ENCODE measurements around the gene ZNF846.
"Not testable (repeated sequence)": the region's sequence is repeated elsewhere in the genome, so short reads cannot be mapped to it uniquely, and the experiment has no call there.

ZNF846 gene

DNA sequence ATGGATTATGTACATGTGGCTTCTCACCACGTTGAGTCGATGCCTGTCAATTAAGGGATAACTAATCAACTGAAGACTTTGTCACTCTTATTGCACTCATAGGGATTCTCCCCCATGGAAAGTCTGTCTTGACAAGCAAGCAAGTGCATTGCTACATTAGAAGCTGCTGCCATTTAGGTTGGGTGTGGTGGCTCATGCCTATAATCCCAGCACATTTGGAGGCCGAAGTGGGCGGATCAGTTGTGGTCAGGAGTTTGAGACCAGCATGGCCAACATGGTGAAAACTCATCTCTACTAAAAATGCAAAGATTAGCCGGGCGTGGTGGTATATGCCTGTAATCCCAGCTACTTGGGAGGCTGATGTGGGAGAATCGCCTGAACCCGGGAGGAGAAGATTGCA lies 18.3 kb upstream of the ZNF846 start:
- Histone ChIP-seq H3K9ac (peak overlapping the region in 5 of 11 experiments; percentile 81 to 91 (median 84); a peak in 5 of 22 replicates), H3K9me3 (replicated peaks in 1 of 11) (peaks cover 0 to 10% (median 0%) of the 10 kb centered on the region in 11 experiments; a peak in 1 of 22 replicates), H3K4me1 (peaks cover 26 to 46% (median 37%) of the 10 kb centered on the region in 10 experiments), H3K36me3 (peaks cover 0 to 7% (median 0%) of the 10 kb centered on the region in 11 experiments; a peak in 3 of 22 replicates), H3K4me2 (peak overlapping the region; percentile 54 to 84 (median 75)), H3K27me3 (no peaks in the 10 kb centered on the region), H4K20me1 (no peaks in the 10 kb centered on the region), H3K27ac (peak overlapping the region in 8 of 11 experiments; percentile 85 to 95 (median 87); a peak in 13 of 22 replicates), H3K4me3 (peak overlapping the region in 5 of 10 experiments; percentile 71 to 79 (median 74); a peak in 9 of 20 replicates)
- no peak for TF ChIP-seq Cebpa-rat (IDR thresholded peaks at IDR 0.05)

DNA sequence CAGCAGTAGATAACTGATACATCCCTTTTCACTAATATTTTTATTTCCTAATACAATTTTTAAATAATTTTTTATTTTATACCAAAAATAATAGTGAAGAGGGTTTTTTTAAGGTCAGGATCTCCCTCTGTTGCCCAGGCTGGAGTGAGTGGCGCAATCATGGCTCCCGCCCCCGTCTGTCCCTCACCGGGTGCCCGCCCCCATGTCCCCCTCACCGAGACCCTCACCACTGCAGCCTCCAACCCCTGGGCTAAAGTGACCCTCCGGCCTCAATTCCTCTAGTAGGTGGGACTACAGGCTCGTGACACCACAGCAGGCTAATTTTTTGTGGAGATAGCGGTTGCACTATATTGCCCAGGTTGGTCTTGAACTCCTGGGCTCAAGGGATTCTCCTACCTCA lies 17.8 kb upstream of the ZNF846 start:
- H3K4me2 ChIP-seq = peak overlapping the region; percentile 54 to 84 (median 75)
- peak overlapping the region; percentile 75 to 95 (median 86); a peak in 19 of 22 replicates for H3K27ac ChIP-seq
- H3K4me1 ChIP-seq = peaks cover 25 to 45% (median 36%) of the 10 kb centered on the region in 10 experiments
- peaks cover 0 to 12% (median 0%) of the 10 kb centered on the region in 11 experiments; a peak in 1 of 22 replicates for H3K9me3 ChIP-seq (replicated peaks in 1 of 11)
- H3K27me3 ChIP-seq = no peaks in the 10 kb centered on the region
- peaks cover 0 to 10% (median 0%) of the 10 kb centered on the region in 11 experiments; a peak in 3 of 22 replicates for H3K36me3 ChIP-seq
- no peak for TF ChIP-seq Cebpa-rat (IDR thresholded peaks at IDR 0.05)
- no peaks in the 10 kb centered on the region for H4K20me1 ChIP-seq
- H3K4me3 ChIP-seq = peak overlapping the region; percentile 63 to 79 (median 74)
- H3K9ac ChIP-seq = peak overlapping the region; percentile 81 to 91 (median 85); a peak in 20 of 22 replicates

DNA sequence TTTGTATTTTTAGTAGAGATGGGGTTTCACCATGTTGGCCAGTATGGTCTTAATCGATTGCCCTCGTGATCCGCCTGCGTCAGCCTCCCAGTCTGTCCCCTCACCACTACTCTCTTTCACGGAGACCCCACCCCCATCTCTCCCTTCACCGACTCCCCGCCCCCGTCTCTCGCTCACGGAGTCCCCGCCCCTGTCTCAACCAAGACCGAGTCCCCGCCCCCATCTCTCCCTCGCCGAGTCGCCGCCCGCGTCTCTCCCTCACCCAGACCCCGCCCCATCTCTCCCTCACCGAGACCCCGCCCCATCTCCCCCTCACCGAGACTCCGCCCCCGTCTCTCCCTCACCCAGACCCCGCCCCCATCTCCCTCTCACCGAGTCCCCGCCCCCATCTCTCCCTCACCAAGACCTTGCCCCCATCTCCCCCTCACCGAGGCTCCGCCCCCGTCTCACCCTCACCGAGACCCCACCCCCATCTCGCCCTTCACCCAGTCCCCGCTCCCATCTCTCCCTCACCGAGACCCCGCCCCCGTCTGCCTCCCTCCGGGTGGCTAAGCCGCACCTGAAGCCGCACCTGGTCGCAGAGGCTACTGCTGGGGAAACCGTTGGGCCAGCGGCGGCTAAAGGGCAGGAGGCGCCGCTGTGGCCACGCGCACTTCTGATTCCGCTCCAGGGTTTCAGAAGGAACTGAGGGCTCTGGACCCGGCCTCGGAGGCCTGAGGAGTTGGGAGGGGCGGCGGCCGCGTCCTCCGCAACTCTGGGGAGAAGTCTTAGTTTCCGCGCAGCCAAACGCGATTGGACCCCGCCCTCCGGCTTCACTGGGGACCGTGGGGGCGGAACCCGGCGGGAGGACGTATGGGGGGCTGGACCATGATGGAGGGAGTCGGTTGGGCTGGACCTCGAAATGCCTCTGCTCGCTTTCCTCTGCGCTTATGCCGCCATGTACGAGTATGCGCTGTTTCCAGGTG lies 17.1 kb upstream of the ZNF846 start:
- Histone ChIP-seq H4K20me1 (no peaks in the 10 kb centered on the region), H3K4me1 (peaks cover 20 to 39% (median 30%) of the 10 kb centered on the region in 10 experiments), H3K4me2 (peak overlapping the region; percentile 75 to 90 (median 82)), H3K27me3 (no peaks in the 10 kb centered on the region), H3K9ac (peak overlapping the region; percentile 81 to 91 (median 85)), H3K4me3 (peak overlapping the region; percentile 63 to 79 (median 74)), H3K27ac (peak overlapping the region; percentile 75 to 95 (median 86)), H3K9me3 (replicated peaks in 1 of 11) (peaks cover 0 to 12% (median 0%) of the 10 kb centered on the region in 11 experiments; a peak in 1 of 22 replicates), H3K36me3 (peaks cover 0 to 16% (median 0%) of the 10 kb centered on the region in 11 experiments; a peak in 4 of 22 replicates)
- TF ChIP-seq Cebpa-rat (IDR thresholded peaks at IDR 0.05) = no peak

DNA sequence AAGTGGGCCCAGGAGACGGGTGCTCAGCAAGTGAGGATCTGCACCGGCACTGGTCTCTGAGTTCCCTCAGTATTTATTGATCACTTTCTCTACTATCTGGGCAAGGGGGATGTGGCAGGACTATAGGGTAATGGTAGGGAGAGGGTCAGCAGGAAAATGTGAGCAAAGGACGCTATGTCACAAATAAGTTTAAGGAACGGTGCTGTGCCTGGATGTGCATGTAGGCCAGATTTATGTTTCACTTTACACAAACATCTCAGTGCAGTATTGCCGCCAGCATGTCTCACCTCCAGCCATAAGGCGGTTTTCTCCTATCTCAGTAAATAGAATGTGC lies 15.6 kb upstream of the ZNF846 start:
- H3K9me3 ChIP-seq (replicated peaks in 1 of 11) = peaks cover 2 to 18% (median 7%) of the 10 kb centered on the region in 11 experiments; a peak in 13 of 22 replicates
- peak overlapping the region in 1 of 10 experiments; percentile 68; a peak in 3 of 20 replicates for H3K4me3 ChIP-seq
- H4K20me1 ChIP-seq, H3K27me3 ChIP-seq: not testable (repeated sequence)
- H3K9ac ChIP-seq = peak overlapping the region in 9 of 11 experiments; percentile 71 to 81 (median 79); a peak in 10 of 22 replicates
- H3K36me3 ChIP-seq = peaks cover 0 to 24% (median 0%) of the 10 kb centered on the region in 11 experiments; a peak in 5 of 22 replicates
- peaks cover 20 to 38% (median 29%) of the 10 kb centered on the region in 10 experiments for H3K4me1 ChIP-seq
- H3K27ac ChIP-seq = peak overlapping the region in 6 of 11 experiments; percentile 63 to 80 (median 71); a peak in 3 of 22 replicates
- H3K4me2 ChIP-seq = peak overlapping the region; percentile 55 to 90 (median 82)

DNA sequence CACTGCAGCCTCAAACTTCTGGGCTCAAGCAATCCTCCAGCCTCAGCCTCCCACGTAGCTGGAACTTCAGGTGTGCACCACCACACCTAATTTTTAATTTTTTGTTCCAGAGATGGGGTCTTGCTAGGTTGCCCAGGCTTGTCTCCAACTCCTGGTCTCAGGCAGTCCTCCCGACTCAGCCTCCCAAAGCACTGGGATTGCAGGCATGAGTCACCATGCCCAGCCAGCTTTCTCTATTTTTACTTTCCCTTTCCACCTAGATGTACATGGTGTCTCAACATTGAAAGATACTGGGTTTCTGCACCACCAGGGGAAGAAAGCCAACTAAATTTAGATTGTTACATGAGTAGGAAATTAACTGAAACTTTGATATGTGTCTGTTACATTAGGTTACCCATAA lies 13.8 kb upstream of the ZNF846 start:
- H3K4me1 ChIP-seq = peaks cover 20 to 38% (median 29%) of the 10 kb centered on the region in 10 experiments
- H3K9ac ChIP-seq = no peak overlapping the region
- no peak overlapping the region for H3K4me3 ChIP-seq
- TF ChIP-seq Cebpa-rat (IDR thresholded peaks at IDR 0.05) = no peak
- no peaks in the 10 kb centered on the region for H3K27me3 ChIP-seq
- peaks cover 0 to 41% (median 0%) of the 10 kb centered on the region in 11 experiments; a peak in 7 of 22 replicates for H3K36me3 ChIP-seq
- H3K27ac ChIP-seq = no peak overlapping the region
- H3K9me3 ChIP-seq (replicated peaks in 1 of 11) = peaks cover 20 to 36% (median 23%) of the 10 kb centered on the region in 11 experiments
- no peaks in the 10 kb centered on the region for H4K20me1 ChIP-seq
- peak overlapping the region in 8 of 11 experiments; percentile 0 to 43 (median 13); a peak in 8 of 22 replicates for H3K4me2 ChIP-seq

DNA sequence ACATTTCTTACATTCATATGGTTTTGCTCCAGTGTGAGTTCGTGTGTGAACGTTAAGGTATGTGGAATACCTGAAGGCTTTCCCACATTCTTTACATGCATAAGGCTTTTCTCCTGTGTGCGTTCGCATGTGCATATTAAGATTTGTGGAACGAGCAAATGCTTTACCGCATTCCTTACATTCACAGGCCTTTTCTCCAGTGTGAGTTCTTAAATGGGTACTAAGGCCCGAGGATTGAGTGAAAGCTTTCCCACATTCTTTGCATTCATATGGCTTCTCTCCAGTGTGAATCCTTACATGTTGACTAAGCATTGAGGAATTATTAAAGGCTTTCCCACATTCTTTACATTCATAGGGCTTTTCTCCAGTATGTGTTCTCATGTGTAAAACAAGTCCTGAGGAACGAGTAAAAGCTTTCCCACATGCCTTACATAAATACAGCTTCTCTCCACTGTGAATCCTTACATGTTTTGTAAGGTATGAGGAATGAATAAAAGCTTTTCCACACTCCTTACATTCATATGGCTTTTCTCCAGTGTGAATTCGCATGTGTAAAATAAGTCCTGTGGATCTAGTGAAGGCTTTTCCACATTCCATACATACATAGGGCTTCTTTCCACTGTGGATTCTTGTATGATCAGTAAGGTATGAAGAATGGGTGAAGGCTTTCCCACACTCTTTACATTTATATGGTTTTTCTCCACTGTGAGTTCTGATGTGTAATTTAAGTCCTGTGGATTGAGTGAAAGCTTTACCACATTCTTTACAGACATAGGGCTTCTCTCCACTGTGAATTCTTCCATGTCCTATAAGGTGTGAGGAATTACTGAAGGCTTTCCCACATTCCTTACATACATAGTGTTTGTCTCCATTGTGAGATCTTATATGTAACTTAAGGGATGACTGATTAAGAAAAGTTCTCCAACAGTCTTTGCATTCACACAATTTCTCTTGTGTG lies 10.7 kb downstream of the ZNF846 start:
- no peaks in the 10 kb centered on the region for H3K27me3 ChIP-seq
- no peak overlapping the region for H3K27ac ChIP-seq
- TF ChIP-seq Cebpa-rat (IDR thresholded peaks at IDR 0.05) = no peak
- no peak overlapping the region for H3K4me2 ChIP-seq
- no peaks in the 10 kb centered on the region for H4K20me1 ChIP-seq
- peaks cover 91 to 100% (median 95%) of the 10 kb centered on the region in 11 experiments for H3K9me3 ChIP-seq (replicated peaks in 1 of 11)
- H3K4me1 ChIP-seq = no peaks in the 10 kb centered on the region
- peaks cover 65 to 95% (median 80%) of the 10 kb centered on the region in 11 experiments for H3K36me3 ChIP-seq
- H3K4me3 ChIP-seq = peak overlapping the region; percentile 1 to 41 (median 12); a peak in 11 of 20 replicates
- no peak overlapping the region for H3K9ac ChIP-seq

DNA sequence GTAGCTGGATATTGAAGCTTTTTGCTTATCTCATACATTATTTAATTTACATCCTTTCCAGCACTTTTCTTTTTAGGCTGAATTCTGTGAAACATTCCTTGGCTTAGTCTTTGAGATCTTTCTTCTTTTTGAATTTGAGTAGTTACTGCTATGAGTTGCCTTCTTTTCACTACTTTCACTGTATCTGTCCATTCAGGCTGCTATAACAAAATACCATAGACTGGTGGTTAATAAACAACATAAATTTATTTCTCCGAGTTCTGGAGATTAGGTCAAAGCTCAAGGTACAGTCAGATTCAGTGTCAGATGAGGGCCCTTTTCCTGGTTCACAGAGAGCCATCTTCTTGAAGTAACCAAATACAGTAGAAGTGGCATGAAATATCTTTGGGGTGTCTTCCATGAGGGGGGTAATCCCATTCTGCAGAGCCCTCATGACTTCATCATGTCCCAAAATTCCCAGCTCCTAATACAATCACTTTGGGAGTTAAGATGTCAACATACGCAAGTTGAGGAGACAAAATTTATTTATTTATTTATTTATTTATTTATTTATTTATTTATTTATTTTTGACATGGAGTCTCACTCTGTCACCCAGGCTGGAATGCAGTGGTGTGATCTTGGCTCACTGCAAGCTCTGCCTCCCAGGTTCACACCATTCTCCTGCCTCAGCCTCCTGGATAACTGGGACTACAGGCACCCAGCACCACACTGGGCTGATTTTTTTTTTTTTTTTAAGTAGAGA lies 15.7 kb downstream of the ZNF846 start:
- TF ChIP-seq Cebpa-rat (IDR thresholded peaks at IDR 0.05) = no peak
- no peaks in the 10 kb centered on the region for H3K4me1 ChIP-seq
- no peak overlapping the region for H3K4me3 ChIP-seq
- H3K36me3 ChIP-seq = peaks cover 27 to 93% (median 44%) of the 10 kb centered on the region in 11 experiments
- no peak overlapping the region for H3K27ac ChIP-seq
- no peak overlapping the region for H3K4me2 ChIP-seq
- no peak overlapping the region for H3K9ac ChIP-seq
- no peaks in the 10 kb centered on the region for H4K20me1 ChIP-seq
- peaks cover 60 to 100% (median 81%) of the 10 kb centered on the region in 11 experiments for H3K9me3 ChIP-seq (replicated peaks in 1 of 11)
- no peaks in the 10 kb centered on the region for H3K27me3 ChIP-seq

DNA sequence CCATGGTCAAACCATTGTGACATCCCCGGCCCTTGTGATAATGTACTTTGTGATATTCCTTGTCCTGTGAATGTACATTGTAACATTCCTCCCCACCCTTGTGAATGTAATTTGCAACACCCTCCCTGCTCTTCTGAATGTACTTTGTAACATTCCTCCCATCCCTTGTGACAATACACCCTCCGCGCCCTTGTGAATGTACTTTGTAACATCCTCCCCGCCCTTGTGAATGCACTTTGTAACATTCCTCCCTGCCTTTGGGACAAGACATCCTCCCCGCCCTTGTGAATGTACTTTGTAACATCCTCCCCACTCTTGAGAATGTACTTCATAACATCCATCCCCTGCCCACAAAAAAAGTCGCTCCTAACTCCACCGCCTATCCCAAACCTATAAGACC lies 17.1 kb downstream of the ZNF846 start:
- no peak overlapping the region for H3K9ac ChIP-seq
- peaks cover 46 to 91% (median 66%) of the 10 kb centered on the region in 11 experiments for H3K9me3 ChIP-seq (replicated peaks in 1 of 11)
- no peak overlapping the region for H3K27ac ChIP-seq
- no peaks in the 10 kb centered on the region for H3K27me3 ChIP-seq
- H3K36me3 ChIP-seq = peaks cover 13 to 79% (median 30%) of the 10 kb centered on the region in 11 experiments
- TF ChIP-seq Cebpa-rat (IDR thresholded peaks at IDR 0.05) = no peak
- no peaks in the 10 kb centered on the region for H4K20me1 ChIP-seq
- H3K4me2 ChIP-seq = no peak overlapping the region
- no peaks in the 10 kb centered on the region for H3K4me1 ChIP-seq
- H3K4me3 ChIP-seq = no peak overlapping the region
